Left lung (tissue), 10 donors: Measurements from ENCODE around the gene HOXA5. TPM values are rescaled to one million over a fixed set of nuclear protein-coding genes. Genes with fewer than 3 reads are reported as not detected.

Experiments used
- ATAC-seq: fragments of 200-7000 bp; cut with Tn5 transposase; one replicate; pipeline ENCODE4 v1.9.1; 2020; ENCODE audit warnings: moderate library complexity
- DNase-seq, 4 donors: peaks; one replicate each; pipeline ENCODE4 v3.0.0-alpha.2; 2013 to 2020
- H3K27ac ChIP-seq, 2 donors: fragments of 200-600 bp; sonication (generic) in 1 of 2; one replicate each; pipeline versions ENCODE4 v1.5.0 to v1.8.0; 2020 to 2021
- H3K27me3 ChIP-seq, 2 donors: fragments of 200-600 bp; sonication (generic) in 1 of 2; one replicate each; pipeline versions ENCODE4 v1.5.0 to v1.8.0; 2020 to 2021
- H3K36me3 ChIP-seq, 2 donors: fragments of 200-600 bp; sonication (generic) in 1 of 2; one replicate each; pipeline versions ENCODE4 v1.5.0 to v1.8.0; 2020 to 2021
- H3K4me1 ChIP-seq, 2 donors: fragments of 200-600 bp; one replicate each; pipeline ENCODE4 v1.8.0; 2021
- H3K4me3 ChIP-seq, 2 donors: fragments of 200-600 bp; sonication (generic) in 1 of 2; one replicate each; pipeline versions ENCODE4 v1.5.0 to v1.8.0; 2020 to 2021; ENCODE audit warnings: mild to moderate bottlenecking in 1 of 2
- H3K9me3 ChIP-seq, 2 donors: fragments of 200-600 bp; sonication (generic) in 1 of 2; one replicate each; pipeline versions ENCODE4 v1.5.0 to v1.8.0; 2020 to 2021
- CTCF ChIP-seq, 2 donors: fragments of 200-600 bp; sonication (generic) in 1 of 2; IDR thresholded peaks; one replicate each; pipeline versions ENCODE4 v1.5.0 to v1.8.0; 2021; ENCODE audit warnings: antibody characterized with exemption in 2 of 2
- intact Hi-C, 2 donors: fragments of 100-400 bp; cut with DNase I; formaldehyde crosslinking; loops; one replicate each; pipeline versions ENCODE4 v1.11.2 to v1.14.2; 2022
- polyA plus RNA-seq, 6 donors: library from polyadenylated mRNA; unstranded; fragments of 120-200 nt; gene quantifications; one replicate each; pipeline ENCODE4 v1.2.1, GENCODE V29; 2013; ENCODE audit not compliant: insufficient read length in 6 of 6
- total RNA-seq, 2 donors: library from RNA; stranded (reverse); fragmentation: NEBNext Ultra II Directional; extraction: Animal tissue kit (Norgen Biotek cat#: 25700); gene quantifications; one replicate each; pipeline ENCODE4 v1.2.1, GENCODE V29; 2021
- donor health status: DM: no; HTN: yes; CAD: no.
- donor health status: DM: no; HTN: no; CAD: no.

HOXA5 gene
- total and polyA plus RNA-seq, 8 donors = 16.1 to 94.7 (median 86.1) TPM

- intact Hi-C loops = no loop called here
- H3K36me3 ChIP-seq = no peaks in the 10 kb centered on the region
- peaks cover 0 to 50% of the 10 kb centered on the region in 2 donors for H3K4me1 ChIP-seq
- DNase-seq (no peak), ATAC-seq (no peak)
- no peaks in the 10 kb centered on the region for H3K9me3 ChIP-seq
- H3K27ac ChIP-seq = peak overlapping the region; percentile 75 to 87
- H3K27me3 ChIP-seq = peaks cover 71 to 100% of the 10 kb centered on the region in 2 donors
- H3K4me3 ChIP-seq = peak overlapping the region; percentile 41 to 46
- TF ChIP-seq CTCF (IDR thresholded peaks at IDR 0.05) = no peak
Observed at GRCh38 chr7:27149842-27150567, 6.5 kb upstream of the HOXA5 start.

GRCh38 chr7:27148756-27149641, 5.5 kb upstream of the HOXA5 start:
- no peak for TF ChIP-seq CTCF (IDR thresholded peaks at IDR 0.05)
- H3K36me3 ChIP-seq = no peaks in the 10 kb centered on the region
- H3K27me3 ChIP-seq = peaks cover 71 to 100% of the 10 kb centered on the region in 2 donors
- peak overlapping the region; percentile 75 to 87 for H3K27ac ChIP-seq
- H3K4me3 ChIP-seq = peak overlapping the region; percentile 41 to 46
- no peaks in the 10 kb centered on the region for H3K9me3 ChIP-seq
- intact Hi-C loops = no loop called here
- DNase-seq (peak in 2 of 4 donors; percentile 44 to 71), ATAC-seq (no peak)
- H3K4me1 ChIP-seq = peaks cover 0 to 50% of the 10 kb centered on the region in 2 donors

- Histone ChIP-seq H3K4me1 (peaks cover 0 to 50% of the 10 kb centered on the region in 2 donors), H3K36me3 (no peaks in the 10 kb centered on the region), H3K4me3 (peak overlapping the region; percentile 19 to 41), H3K27me3 (peaks cover 63 to 100% of the 10 kb centered on the region in 2 donors), H3K9me3 (no peaks in the 10 kb centered on the region), H3K27ac (peak overlapping the region; percentile 75 to 87)
- ATAC-seq (no peak), DNase-seq (peak in 2 of 4 donors; percentile 50 to 63)
- TF ChIP-seq CTCF (IDR thresholded peaks at IDR 0.05) = no peak
- intact Hi-C loops = no loop called here
Observed at GRCh38 chr7:27148031-27148755, 4.7 kb upstream of the HOXA5 start.

GRCh38 chr7:27147199-27148030, 3.9 kb upstream of the HOXA5 start, which contains the start of gene HOXA6:
Gene HOXA6, minus strand, starts transcription at chr7:27147774. Its CDS starts 25 bp downstream, at chr7:27147749.
- Histone ChIP-seq H3K27ac (peak within 1 kb of the TSS; percentile 75 to 87), H3K27me3 (peaks cover 55 to 100% of the 10 kb centered on the region in 2 donors), H3K9me3 (no peaks in the 10 kb centered on the region), H3K4me3 (peak within 1 kb of the TSS; percentile 19 to 41), H3K4me1 (peaks cover 0 to 50% of the 10 kb centered on the region in 2 donors), H3K36me3 (no peaks in the 10 kb centered on the region)
- intact Hi-C loops = no loop called here
- TF ChIP-seq CTCF (IDR thresholded peaks at IDR 0.05) = no peak
- DNase-seq (peak in 3 of 4 donors; percentile 46 to 82 (median 81)), ATAC-seq (no peak)
